GM12891 (cell line): ENCODE data around the gene LUM.

Experiments
- DNase-seq: peaks from one replicate; pipeline ENCODE4 v3.0.0; 2011; ENCODE audit warnings: low spot score; ENCODE audit not compliant: insufficient read length
- FAIRE-seq: peaks from 2 replicates; lab custom pipeline; 2011; peaks lifted over from hg19 to GRCh38; lab: Jason Lieb, UNC
- PAX5 ChIP-seq: IDR thresholded peaks from 2 replicates; pipeline ENCODE4 v1.6.1; 2011; ENCODE audit warnings: low read length, moderate library complexity, mild to moderate bottlenecking; ENCODE audit not compliant: insufficient read depth, severe bottlenecking
- POLR2A ChIP-seq: IDR thresholded peaks from 2 replicates; pipeline ENCODE4 v1.6.1; 2011; ENCODE audit warnings: low read depth, low read length, control low read depth
- POLR2AphosphoS5 ChIP-seq: IDR thresholded peaks from 2 replicates; pipeline ENCODE4 v1.6.1; 2011; ENCODE audit warnings: low read depth, low read length, control low read depth
- POU2F2 ChIP-seq: IDR thresholded peaks from 2 replicates; pipeline ENCODE4 v1.6.1; 2011; ENCODE audit warnings: low read depth, mild to moderate bottlenecking, control low read depth, low read length, moderate library complexity
- SPI1 ChIP-seq: IDR thresholded peaks from 2 replicates; pipeline ENCODE4 v1.6.1; 2011; ENCODE audit warnings: low read depth, low read length, control low read depth
- TAF1 ChIP-seq: IDR thresholded peaks from 2 replicates; pipeline ENCODE4 v1.6.1; 2011; ENCODE audit warnings: low read depth, low read length, control low read depth

LUM gene

DNA sequence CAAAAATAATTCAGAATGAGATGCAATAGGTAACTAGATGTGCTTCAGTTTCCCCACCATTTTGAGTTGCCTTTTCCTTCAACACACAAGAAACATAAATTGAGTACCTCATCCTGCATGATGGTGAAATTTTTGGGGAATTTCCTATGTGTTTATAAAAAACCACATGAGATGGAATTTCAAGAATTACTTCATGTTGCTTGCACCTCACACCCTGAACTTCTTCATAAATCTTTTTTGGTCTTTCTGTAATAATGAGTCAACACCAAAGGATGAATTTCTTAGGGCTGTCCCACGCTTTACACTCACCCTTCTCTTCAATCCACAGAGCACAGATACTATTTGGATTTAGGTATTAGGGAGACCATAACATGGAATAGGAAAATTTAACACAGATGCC, 22.6 kb upstream of the LUM start:
- no peak for TF ChIP-seq POLR2AphosphoS5
- no peak for DNase-seq
- no peak for FAIRE-seq

DNA sequence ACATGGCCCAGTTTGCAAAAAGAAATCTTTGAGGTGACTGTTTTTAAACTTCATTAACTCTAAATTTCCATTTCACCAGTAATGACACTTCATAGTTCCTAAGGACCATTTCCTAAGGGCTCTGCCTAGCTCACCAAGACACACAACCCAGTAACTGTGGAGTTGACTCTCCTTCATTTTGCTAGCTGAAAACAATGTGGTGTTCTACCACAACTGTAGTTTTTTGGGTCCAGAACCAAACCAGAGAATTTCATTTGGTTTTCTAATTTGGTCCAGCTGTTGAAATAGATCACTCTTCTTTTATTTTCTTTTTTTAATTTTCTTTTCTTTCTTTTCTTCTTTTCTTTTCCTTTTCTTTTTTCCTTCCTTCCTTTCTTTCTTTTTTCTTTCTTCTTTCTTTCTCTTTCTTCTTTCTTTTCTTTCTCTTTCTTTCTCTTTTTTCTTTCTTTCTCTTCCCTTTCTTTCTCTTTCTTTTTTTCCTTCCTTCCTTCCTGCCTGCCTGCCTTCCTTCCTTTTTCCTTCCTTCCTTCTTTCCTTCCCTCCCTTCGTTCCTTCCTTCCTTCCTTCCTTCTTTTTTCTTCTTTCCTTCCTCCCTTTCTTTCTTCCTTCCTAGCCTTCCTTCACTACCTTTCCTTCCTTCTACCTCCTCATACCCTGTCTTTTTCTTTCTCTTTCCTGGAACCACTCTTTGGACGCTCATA, 18.5 kb upstream of the LUM start:
- DNase-seq, result no peak
- TF ChIP-seq TAF1, result no peak
- no peak for TF ChIP-seq SPI1
- TF ChIP-seq PAX5, result no peak
- no peak for TF ChIP-seq POLR2AphosphoS5
- no peak for TF ChIP-seq POU2F2
- TF ChIP-seq POLR2A, result no peak
- no peak for FAIRE-seq

DNA sequence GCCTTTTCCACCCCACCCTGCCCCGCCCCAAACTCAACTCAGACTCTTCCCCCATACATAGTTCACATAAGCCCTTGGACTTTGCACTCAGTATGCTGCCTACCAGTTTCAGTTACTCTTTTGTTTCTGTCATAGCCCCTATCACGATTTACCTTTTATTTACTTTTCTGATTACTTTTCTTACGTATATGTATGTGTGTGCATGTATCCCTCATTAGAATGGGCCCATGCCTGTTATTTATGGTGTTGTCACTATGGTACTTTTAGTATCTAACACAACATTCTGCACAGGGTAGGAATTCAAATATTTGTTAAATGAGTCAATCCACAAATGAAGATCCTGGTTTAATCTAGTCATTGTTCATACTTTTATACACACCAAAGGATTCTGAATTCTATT, 16.5 kb upstream of the LUM start:
- FAIRE-seq (no peak), DNase-seq (no peak)
- TF ChIP-seq POLR2A (no peak), POLR2AphosphoS5 (no peak), SPI1 (no peak), TAF1 (no peak), PAX5 (no peak), POU2F2 (no peak)

DNA sequence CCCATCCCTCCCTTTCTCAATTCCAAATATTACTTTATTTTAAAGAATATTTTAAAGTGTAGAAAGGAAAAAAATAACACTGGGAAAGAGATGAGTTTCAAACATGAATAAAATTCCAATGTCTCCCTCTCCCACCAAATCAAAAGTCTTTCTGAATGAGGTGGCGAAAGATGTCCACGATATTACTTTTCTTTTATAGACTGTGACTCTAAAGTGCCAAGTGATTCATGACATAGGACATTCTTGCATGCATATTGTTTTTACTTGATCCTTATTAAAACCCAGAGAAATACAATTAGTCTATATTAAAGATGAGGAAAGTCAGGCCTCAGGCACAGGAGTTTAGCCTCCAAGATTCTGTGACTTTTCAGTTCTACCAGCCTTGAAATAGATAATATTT, 16.0 kb upstream of the LUM start:
- no peak for DNase-seq
- no peak for FAIRE-seq
- TF ChIP-seq PAX5, result no peak
- TF ChIP-seq SPI1, result no peak
- TF ChIP-seq POLR2A, result no peak
- TF ChIP-seq POLR2AphosphoS5, result no peak
- no peak for TF ChIP-seq POU2F2
- no peak for TF ChIP-seq TAF1

DNA sequence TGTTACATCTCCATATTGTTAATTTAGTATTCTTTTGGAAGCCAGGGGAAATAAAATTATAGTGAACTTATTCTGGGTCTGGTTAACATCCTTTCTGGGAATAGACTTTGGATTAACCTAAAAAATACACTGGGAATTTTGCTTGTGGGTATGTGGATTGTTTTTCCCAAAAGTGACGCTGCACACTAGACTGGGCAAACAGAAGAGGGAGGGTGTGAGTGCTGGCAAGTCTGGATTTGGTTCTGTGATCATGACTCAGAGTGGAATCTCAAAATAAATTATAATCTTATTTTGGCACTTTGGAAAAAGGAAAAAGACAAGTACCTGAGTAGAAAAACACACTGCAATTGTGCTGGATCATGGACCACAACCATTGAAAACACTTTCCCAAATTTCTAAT, 15.2 kb upstream of the LUM start:
- no peak for TF ChIP-seq TAF1
- no peak for TF ChIP-seq SPI1
- TF ChIP-seq POU2F2, result no peak
- TF ChIP-seq PAX5, result no peak
- TF ChIP-seq POLR2AphosphoS5, result no peak
- TF ChIP-seq POLR2A, result no peak
- FAIRE-seq, result no peak
- DNase-seq, result no peak

DNA sequence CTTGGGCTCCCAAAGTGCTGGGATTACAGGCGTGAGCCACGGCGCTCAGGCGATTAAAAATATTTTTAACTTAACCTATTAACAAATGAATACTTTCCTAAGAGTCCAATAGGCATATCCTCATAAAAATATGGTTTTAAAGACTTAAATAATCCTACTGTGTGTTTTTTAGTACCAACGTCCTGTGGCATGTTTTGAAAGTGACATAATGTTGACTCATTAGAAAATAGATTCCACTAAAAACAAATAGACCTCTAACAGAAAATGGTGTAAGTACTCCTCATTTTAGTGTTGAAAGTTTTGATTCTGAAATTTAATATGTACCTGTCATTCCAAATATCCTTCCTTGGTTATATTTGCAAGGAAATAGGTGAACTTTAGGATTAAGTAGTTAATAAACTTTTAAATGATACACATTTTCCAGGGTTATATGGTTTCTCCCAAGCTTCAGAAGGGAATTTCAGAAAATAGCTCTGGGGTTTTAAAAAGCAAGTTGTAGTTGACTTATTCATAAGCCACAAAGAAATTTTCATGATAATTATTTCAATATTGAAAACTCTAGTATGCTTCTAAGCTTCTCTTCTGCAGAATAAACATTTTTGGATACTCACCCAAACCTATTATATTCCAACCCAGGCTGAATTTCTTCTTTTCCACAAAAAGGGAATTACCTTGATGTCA, 12.1 kb upstream of the LUM start:
- no peak for TF ChIP-seq POLR2AphosphoS5
- TF ChIP-seq POLR2A, result no peak
- TF ChIP-seq SPI1, result no peak
- no peak for TF ChIP-seq PAX5
- TF ChIP-seq TAF1, result no peak
- no peak for TF ChIP-seq POU2F2
- DNase-seq (no peak), FAIRE-seq (no peak)

DNA sequence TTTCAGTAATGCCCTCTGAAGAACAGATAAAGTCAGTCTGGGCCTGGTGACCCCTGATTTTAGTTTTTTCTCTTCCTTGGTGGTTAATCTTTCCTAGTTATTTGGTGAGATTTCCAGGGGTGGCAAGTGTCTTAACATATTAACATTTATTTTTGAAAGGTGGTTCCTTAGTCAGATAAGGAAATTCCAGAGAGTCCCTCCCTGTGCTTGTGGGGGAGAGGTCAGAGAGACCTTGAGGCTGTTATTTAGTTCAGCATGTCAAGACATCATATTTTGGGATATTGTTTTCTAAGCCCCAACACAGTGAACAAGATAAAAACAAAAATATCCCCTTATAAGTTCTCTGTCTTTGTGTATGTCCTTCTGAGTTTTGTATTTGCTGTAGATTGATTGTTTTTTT, 9.5 kb upstream of the LUM start:
- DNase-seq (no peak), FAIRE-seq (no peak)
- no peak for TF ChIP-seq POLR2A
- no peak for TF ChIP-seq POU2F2
- TF ChIP-seq PAX5, result no peak
- TF ChIP-seq TAF1, result no peak
- no peak for TF ChIP-seq POLR2AphosphoS5
- no peak for TF ChIP-seq SPI1

DNA sequence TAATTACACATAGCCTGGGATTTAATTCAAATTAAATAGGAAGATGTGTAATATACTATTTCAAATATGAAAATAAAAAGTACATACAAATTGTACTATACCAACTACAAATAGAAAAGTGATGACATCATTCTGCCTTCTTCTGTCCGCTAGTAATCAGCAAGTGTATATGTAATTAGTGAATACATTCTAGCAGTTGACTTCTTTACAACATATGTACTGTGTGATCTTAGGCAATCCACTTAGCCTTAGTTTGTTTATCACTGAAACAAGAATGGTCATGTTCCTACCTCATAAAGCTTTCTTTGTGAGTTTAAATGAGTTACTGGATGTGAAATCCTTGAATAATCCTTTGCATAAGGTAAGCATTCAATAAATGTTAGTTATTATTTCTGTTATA, 7.8 kb upstream of the LUM start:
- FAIRE-seq, result no peak
- TF ChIP-seq POLR2AphosphoS5, result no peak
- no peak for TF ChIP-seq SPI1
- no peak for TF ChIP-seq POLR2A
- no peak for TF ChIP-seq POU2F2
- TF ChIP-seq TAF1, result no peak
- TF ChIP-seq PAX5, result no peak
- no peak for DNase-seq

DNA sequence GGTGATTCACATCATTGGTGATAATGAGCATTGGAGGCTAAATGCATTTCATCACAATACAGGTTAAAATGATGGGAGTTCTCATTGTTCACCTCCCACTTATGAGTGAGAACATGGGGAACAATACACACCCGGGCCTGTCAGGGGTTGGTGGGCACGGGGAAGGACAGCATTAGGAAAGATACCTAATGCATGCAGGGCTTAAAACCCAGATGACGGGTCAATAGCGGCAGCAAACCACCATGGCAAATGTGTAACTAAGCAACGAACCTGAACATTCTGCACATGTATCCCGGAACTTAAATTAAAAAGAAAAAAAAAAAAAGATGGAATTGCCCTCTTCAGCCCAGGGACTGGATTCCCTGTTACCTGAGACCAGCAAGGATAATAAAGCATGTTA, 2.3 kb upstream of the LUM start:
- no peak for FAIRE-seq
- no peak for TF ChIP-seq TAF1
- no peak for DNase-seq
